Activated B cell treated with CpG ODN at 0.5 μM for 24 hours (primary cell): ENCODE results near the gene PTBP3. TPM values are rescaled to one million over a fixed set of nuclear protein-coding genes. Genes with fewer than 3 reads are reported as not detected.
A peak's percentile ranks its signal among the peaks of the same experiment; 100 is the strongest.

Experiments
- ATAC-seq: fragments of 200-7000 bp; cut with Tn5 transposase; one replicate; pipeline ENCODE4 v1.10.0; 2021; ENCODE audit warnings: low read depth, mild to moderate bottlenecking, moderate library complexity
- CTCF ChIA-PET: fragments of 350-600 bp; sonication (Branson Sonifier 250); formaldehyde crosslinking; loops from one replicate; lab custom pipeline; 2021; ENCODE audit warnings: antibody characterized with exemption; lab: Charles Lee
- POLR2A ChIA-PET: fragments of 350-600 bp; sonication (Branson Sonifier 250); formaldehyde crosslinking; loops from one replicate; lab custom pipeline; 2021; ENCODE audit warnings: antibody characterized with exemption; lab: Charles Lee
- DNase-seq: peaks from one replicate; pipeline ENCODE4 v3.0.0; 2022
- H3K27ac Mint-ChIP-seq: one replicate; pipeline ENCODE4 v1.8.0; 2020; ENCODE audit warnings: mixed read lengths
- H3K27me3 Mint-ChIP-seq: one replicate; pipeline ENCODE4 v1.8.0; 2021; ENCODE audit warnings: mixed read lengths
- H3K36me3 Mint-ChIP-seq: one replicate; pipeline ENCODE4 v1.8.0; 2021; ENCODE audit warnings: low read depth, mixed read lengths
- H3K4me1 Mint-ChIP-seq: one replicate; pipeline ENCODE4 v1.8.0; 2021; ENCODE audit warnings: mixed read lengths
- H3K4me3 Mint-ChIP-seq: one replicate; pipeline ENCODE4 v1.8.0; 2020; ENCODE audit warnings: mild to moderate bottlenecking, mixed read lengths
- H3K9me3 Mint-ChIP-seq: one replicate; pipeline ENCODE4 v1.8.0; 2020; ENCODE audit warnings: mixed read lengths
- CTCF ChIP-seq: fragments of 200-600 bp; IDR thresholded peaks from one replicate; pipeline ENCODE4 v1.8.0; 2022; ENCODE audit warnings: antibody characterized with exemption, mild to moderate bottlenecking
- intact Hi-C: fragments of 100-400 bp; cut with micrococcal nuclease; formaldehyde crosslinking; loops from one replicate; pipeline ENCODE4 v1.15.1; 2024
- total RNA-seq: library from RNA; stranded (reverse); gene quantifications from 2 replicates; pipeline ENCODE4 v1.2.3, GENCODE V29; 2022

The PTBP3 gene
- total RNA-seq, 1 donor from 2014 or later = 106 TPM

DNA sequence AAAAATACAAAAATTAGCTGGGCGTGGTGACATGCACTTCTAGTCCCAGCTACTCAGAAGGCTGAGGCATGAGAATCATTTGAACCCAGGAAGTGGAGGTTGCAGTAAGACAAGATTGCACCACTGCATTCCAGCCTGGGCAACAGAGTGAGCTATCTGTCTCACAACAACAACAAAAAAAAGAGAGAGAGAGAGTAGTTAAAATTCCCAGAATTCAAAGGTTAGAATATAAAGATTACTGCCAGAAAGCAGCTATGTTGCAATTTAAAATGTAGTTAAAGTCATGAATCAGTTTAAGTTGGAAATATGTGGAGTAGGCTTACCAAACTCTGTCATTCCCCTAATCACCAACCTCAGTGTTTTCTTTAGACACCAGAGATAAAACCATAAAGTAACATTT lies 99.7 kb downstream of the PTBP3 start:
- CTCF ChIA-PET = interaction anchor here (1.2 kb wide), 1 partner anchor 66 kb away, joined by 3 read pairs; no protein-coding TSS in a partner anchor
- intact Hi-C loops = no loop called here
- POLR2A ChIA-PET = no interaction called here
- H3K27ac Mint-ChIP-seq = no peak overlapping the region
- DNase-seq (no peak), ATAC-seq (no peak)
- no peaks in the 10 kb centered on the region for H3K9me3 Mint-ChIP-seq
- H3K36me3 Mint-ChIP-seq = peaks cover 35% of the 10 kb centered on the region
- no peak for TF ChIP-seq CTCF
- no peak overlapping the region for H3K4me3 Mint-ChIP-seq
- H3K4me1 Mint-ChIP-seq = peaks cover 5% of the 10 kb centered on the region
- no peaks in the 10 kb centered on the region for H3K27me3 Mint-ChIP-seq

DNA sequence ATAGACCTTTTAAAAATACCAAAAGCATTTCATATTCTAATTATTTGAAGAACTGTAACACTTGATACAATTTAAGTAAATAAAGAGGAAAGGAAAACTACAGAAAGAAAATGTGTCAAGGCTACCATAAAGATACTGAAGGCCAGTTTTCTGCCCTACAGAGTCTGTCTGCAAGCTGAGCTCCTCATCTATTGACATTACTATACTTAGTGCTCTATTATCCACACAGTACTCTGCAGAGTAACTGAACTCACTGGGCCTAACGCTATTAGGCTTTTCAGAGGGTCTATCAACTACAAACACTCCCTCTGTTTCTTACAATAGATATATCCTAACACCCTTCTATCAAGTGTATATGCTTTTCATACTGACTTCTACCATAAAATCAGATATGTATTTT lies 101.2 kb downstream of the PTBP3 start:
- Mint-ChIP-seq H3K4me1 (no peaks in the 10 kb centered on the region), H3K36me3 (peaks cover 36% of the 10 kb centered on the region), H3K27me3 (no peaks in the 10 kb centered on the region), H3K9me3 (no peaks in the 10 kb centered on the region), H3K27ac (no peak overlapping the region), H3K4me3 (no peak overlapping the region)
- ChIA-PET CTCF (interaction anchor here (2.0 kb wide), 1 partner anchor 134 kb away, joined by 9 read pairs; no protein-coding TSS in a partner anchor), POLR2A (no interaction called here)
- TF ChIP-seq CTCF = no peak
- DNase-seq (no peak), ATAC-seq (no peak)
- intact Hi-C loops = no loop called here

GRCh38 chr9:112226091-112226490 lies 107.3 kb downstream of the PTBP3 start:
- TF ChIP-seq CTCF = no peak
- no peak for ATAC-seq
- Mint-ChIP-seq H3K4me3 (no peak overlapping the region), H3K27me3 (no peaks in the 10 kb centered on the region), H3K4me1 (no peaks in the 10 kb centered on the region), H3K36me3 (peaks cover 83% of the 10 kb centered on the region), H3K27ac (no peak overlapping the region), H3K9me3 (no peaks in the 10 kb centered on the region)
- DNase-seq = no peak
- ChIA-PET POLR2A (no interaction called here), CTCF (interaction anchor here (0.7 to 1.4 kb wide), 3 partner anchors 15 to 695 kb away, joined by 3 read pairs; no protein-coding TSS in a partner anchor)
- intact Hi-C loops = no loop called here

DNA sequence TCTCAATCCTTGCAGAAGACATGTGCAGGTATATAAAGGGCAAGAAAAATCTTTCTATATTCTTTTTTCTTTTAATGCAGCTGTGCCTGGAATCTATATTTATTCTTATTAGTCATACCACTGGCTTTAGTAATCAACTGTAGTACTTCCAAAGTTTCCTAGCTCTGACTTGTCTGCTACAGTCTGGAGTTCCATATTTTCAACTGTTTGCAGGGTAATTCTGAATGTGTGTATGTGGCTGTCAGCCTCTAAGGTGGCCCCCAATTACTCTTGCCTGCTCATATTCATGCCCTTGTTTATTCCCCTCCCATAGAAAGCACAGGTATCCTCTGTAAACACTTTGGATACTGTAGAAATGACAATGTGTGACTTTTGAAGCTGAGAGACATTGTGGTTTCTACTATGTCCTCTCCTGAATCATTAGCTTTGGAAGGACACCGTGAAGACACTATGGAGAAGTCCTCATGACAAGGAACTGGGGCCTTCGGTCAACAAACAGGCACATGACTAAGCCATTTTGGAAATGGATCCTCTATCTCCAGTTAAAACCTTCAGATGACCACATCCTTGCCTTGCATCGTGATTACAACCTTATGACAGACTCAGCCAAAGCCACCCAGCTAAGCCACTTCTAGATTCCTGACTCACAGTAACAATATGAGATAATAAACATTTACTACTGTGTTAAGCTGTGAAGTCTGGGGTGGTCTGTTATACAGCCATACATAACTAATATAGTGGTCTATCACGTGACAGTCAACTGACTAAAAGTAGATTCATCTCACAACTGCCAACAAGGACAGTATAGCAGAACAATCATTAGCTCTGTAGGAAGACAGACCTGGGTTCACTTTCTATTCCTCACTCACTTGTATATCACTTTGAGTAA lies 108.8 kb downstream of the PTBP3 start:
- no peak for TF ChIP-seq CTCF
- H3K27ac Mint-ChIP-seq = peak overlapping the region; percentile 38
- DNase-seq = no peak
- H3K9me3 Mint-ChIP-seq = no peaks in the 10 kb centered on the region
- no peaks in the 10 kb centered on the region for H3K27me3 Mint-ChIP-seq
- intact Hi-C loops = no loop called here
- POLR2A ChIA-PET = no interaction called here
- CTCF ChIA-PET = interaction anchor here (1.4 kb wide), 1 partner anchor 16 kb away, joined by 3 read pairs; no protein-coding TSS in a partner anchor
- peaks cover 4% of the 10 kb centered on the region for H3K4me1 Mint-ChIP-seq
- ATAC-seq = no peak
- no peak overlapping the region for H3K4me3 Mint-ChIP-seq
- peaks cover 79% of the 10 kb centered on the region for H3K36me3 Mint-ChIP-seq

GRCh38 chr9:112218908-112219307 lies 114.5 kb downstream of the PTBP3 start:
- intact Hi-C loops = loop anchor here (1.0 to 5.0 kb wide), 3 partner anchors 47 to 122 kb away; partner anchors contain the start of gene PTBP3
- DNase-seq (no peak), ATAC-seq (peak; percentile 66)
- Mint-ChIP-seq H3K4me1 (peaks cover 20% of the 10 kb centered on the region), H3K27ac (peak overlapping the region; percentile 26), H3K9me3 (no peaks in the 10 kb centered on the region), H3K4me3 (peak overlapping the region; percentile 1), H3K27me3 (no peaks in the 10 kb centered on the region), H3K36me3 (peaks cover 75% of the 10 kb centered on the region)
- no peak for TF ChIP-seq CTCF
- ChIA-PET POLR2A (interaction anchor here (0.5 to 0.6 kb wide), 2 partner anchors 78 to 103 kb away, joined by 3 read pairs; no protein-coding TSS in a partner anchor), CTCF (interaction anchor here (1.9 kb wide), 1 partner anchor 121 kb away, joined by 5 read pairs; no protein-coding TSS in a partner anchor)
